ENCODE results near the gene FAM120A.

FAM120A gene

GRCh38 chr9:93600504-93600903 lies 149.0 kb downstream of the FAM120A start:
- no peak for DNase-seq (ENCODE audit: extremely low read depth, low read depth)
- TF ChIP-seq, protein P1, sequence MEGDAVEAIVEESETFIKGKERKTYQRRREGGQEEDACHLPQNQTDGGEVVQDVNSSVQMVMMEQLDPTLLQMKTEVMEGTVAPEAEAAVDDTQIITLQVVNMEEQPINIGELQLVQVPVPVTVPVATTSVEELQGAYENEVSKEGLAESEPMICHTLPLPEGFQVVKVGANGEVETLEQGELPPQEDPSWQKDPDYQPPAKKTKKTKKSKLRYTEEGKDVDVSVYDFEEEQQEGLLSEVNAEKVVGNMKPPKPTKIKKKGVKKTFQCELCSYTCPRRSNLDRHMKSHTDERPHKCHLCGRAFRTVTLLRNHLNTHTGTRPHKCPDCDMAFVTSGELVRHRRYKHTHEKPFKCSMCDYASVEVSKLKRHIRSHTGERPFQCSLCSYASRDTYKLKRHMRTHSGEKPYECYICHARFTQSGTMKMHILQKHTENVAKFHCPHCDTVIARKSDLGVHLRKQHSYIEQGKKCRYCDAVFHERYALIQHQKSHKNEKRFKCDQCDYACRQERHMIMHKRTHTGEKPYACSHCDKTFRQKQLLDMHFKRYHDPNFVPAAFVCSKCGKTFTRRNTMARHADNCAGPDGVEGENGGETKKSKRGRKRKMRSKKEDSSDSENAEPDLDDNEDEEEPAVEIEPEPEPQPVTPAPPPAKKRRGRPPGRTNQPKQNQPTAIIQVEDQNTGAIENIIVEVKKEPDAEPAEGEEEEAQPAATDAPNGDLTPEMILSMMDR (IDR thresholded peaks at IDR 0.05; ENCODE audit: low read depth, low read length): no peak

DNA sequence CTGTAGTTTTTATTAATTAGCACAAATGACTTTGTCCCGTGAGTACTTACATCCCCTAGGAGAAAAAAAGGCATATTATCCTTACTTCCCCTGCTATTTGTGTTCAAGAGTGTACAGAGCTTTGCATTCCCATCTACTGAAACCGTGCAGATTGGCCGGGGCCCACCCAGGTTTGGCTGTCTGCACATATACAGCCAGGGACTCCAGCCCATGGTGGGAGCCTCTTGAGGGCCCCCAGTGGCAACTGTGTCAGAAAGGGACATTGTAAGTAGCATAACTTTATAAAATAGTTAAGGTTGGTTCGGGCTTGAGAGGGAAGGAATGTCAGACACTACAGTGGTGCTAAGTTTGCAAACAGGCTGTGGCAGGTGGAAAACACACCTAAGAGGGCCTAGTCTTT lies 149.6 kb downstream of the FAM120A start:
- TF ChIP-seq, protein P1 (IDR thresholded peaks at IDR 0.05; ENCODE audit: low read depth, low read length): no peak
- no peak for DNase-seq (ENCODE audit: extremely low read depth, low read depth)

- no peak for DNase-seq (ENCODE audit: extremely low read depth, low read depth)
- TF ChIP-seq, protein P1 (IDR thresholded peaks at IDR 0.05; ENCODE audit: low read depth, low read length): no peak
Measured at GRCh38 chr9:93601666-93602065, 150.2 kb downstream of the FAM120A start.

DNA sequence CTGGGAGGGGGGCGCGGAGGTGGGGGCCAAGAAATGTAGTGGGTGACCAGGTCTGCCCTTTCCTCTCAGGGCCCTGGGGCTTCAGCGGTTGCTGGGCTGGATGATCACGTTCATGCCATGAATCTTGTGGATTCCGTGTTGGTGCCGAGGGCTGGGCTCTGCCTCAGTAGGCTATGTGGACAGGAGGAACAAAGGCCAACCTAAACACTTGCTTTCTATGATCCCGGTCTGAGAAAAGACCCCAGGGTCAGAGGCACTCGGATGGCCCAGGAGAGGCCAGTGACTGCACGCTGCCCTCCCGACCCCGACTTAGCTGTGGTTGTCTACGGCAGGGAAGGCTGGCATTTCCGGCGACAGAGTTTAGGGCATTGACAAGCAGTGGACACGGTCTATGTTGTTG lies 151.5 kb downstream of the FAM120A start:
- TF ChIP-seq, protein P1 (IDR thresholded peaks at IDR 0.05; ENCODE audit: low read depth, low read length): no peak
- no peak for DNase-seq (ENCODE audit: extremely low read depth, low read depth)

- TF ChIP-seq, protein P1 (IDR thresholded peaks at IDR 0.05; ENCODE audit: low read depth, low read length): no peak
- no peak for DNase-seq (ENCODE audit: extremely low read depth, low read depth)
Measured at GRCh38 chr9:93603906-93604326, 152.4 kb downstream of the FAM120A start.

- TF ChIP-seq, protein P1 (IDR thresholded peaks at IDR 0.05; ENCODE audit: low read depth, low read length): no peak
Measured at GRCh38 chr9:93606187-93606586, 154.7 kb downstream of the FAM120A start.

GRCh38 chr9:93610206-93610605 lies 158.7 kb downstream of the FAM120A start:
- no peak for DNase-seq (ENCODE audit: extremely low read depth, low read depth)
- TF ChIP-seq, protein P1 (IDR thresholded peaks at IDR 0.05; ENCODE audit: low read depth, low read length): no peak

More at GRCh38 chr9:93606187-93606586, 154.7 kb downstream of the FAM120A start:
- DNase-seq (ENCODE audit: extremely low read depth, low read depth): no peak
